ENCODE measurements around the gene SPEM3. TPM values are rescaled to one million over a fixed set of nuclear protein-coding genes. Genes with fewer than 3 reads are reported as not detected.

The SPEM3 gene
- total and polyA plus RNA-seq, 8 donors, result not detected

DNA sequence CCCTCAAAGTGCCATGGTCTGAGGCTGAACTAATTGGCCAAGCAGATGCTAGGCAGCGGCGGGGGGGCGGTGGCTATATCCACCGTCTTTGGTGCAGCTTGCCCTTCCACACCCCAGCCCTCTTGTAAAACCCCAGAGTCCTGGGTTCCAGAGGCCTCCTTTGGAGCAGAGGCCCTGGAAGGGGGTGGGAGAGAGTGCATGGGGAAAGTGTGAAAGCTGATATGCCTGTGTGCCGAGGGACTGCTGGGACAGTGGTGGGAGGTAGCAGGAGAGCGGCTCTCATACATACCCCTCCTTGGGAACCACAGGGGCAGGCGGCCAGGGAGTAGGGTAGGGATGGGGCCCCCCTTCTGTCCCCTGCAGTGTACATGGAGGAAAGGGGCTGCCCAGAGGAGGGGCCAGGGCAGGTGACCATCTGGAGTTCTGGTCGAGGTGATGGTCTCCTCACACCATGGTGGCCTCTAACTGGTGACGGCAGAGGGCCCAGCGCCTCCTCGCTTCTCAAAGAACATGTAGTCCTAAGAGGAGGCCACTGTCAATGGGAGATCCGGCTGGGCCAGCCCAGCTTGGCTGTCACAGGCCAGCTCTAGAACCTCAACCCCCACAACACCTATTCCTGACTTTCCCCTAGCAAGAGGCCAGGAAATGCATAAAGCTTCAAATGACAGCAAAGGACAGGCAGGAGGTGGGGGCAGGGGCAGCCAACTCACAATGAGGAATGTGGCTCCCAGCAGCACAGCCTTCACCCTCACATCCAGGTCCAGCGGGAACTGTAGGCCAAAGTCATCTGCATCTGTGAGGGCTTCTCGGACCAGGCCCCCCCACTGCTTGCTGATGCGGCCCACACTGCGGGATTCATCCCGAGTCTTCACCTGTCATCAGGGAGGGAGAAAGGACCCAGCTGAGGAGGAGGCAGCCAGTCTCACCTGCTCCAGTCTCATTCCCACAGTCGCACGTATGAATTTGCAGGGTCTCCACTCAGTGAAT lies 38.4 kb upstream of the SPEM3 start:
- peaks cover 0 to 53% of the 10 kb centered on the region in 2 donors for H3K36me3 ChIP-seq
- no peak overlapping the region for H3K4me3 ChIP-seq
- peaks cover 0 to 18% of the 10 kb centered on the region in 2 donors for H3K4me1 ChIP-seq
- TF ChIP-seq, protein P1, sequence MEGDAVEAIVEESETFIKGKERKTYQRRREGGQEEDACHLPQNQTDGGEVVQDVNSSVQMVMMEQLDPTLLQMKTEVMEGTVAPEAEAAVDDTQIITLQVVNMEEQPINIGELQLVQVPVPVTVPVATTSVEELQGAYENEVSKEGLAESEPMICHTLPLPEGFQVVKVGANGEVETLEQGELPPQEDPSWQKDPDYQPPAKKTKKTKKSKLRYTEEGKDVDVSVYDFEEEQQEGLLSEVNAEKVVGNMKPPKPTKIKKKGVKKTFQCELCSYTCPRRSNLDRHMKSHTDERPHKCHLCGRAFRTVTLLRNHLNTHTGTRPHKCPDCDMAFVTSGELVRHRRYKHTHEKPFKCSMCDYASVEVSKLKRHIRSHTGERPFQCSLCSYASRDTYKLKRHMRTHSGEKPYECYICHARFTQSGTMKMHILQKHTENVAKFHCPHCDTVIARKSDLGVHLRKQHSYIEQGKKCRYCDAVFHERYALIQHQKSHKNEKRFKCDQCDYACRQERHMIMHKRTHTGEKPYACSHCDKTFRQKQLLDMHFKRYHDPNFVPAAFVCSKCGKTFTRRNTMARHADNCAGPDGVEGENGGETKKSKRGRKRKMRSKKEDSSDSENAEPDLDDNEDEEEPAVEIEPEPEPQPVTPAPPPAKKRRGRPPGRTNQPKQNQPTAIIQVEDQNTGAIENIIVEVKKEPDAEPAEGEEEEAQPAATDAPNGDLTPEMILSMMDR (IDR thresholded peaks at IDR 0.05), result no peak
- no peaks in the 10 kb centered on the region for H3K27me3 ChIP-seq
- no peak for ATAC-seq
- no peak overlapping the region for H3K27ac ChIP-seq
- intact Hi-C loops (cut with DNase I), result no loop called here
- peak in 1 of 4 donors; percentile 58 for DNase-seq
- no peaks in the 10 kb centered on the region for H3K9me3 ChIP-seq

DNA sequence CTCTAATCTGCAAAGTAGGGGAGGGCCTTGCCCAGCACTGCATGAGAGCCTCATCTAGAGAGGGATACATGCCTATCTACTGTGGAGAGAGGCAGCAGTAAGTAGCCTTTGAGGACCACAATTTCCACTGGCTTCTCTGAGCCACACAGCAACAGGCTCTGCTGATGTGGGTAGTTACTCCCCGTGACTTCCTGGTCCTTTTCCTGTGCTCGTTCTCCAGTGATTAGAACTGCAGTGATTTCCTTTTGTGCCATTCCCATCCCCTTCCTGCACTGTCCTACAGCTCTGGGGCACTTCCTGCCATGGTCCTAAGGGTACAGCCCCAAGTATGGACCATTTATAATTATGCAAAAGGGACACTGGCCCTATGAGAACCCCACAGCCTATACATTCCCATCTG lies 37.4 kb upstream of the SPEM3 start:
- no peaks in the 10 kb centered on the region for H3K27me3 ChIP-seq
- no peak overlapping the region for H3K4me3 ChIP-seq
- H3K9me3 ChIP-seq, result no peaks in the 10 kb centered on the region
- peak overlapping the region in 1 of 2 donors; percentile 38 for H3K27ac ChIP-seq
- intact Hi-C loops (cut with DNase I), result no loop called here
- TF ChIP-seq, protein P1 (IDR thresholded peaks at IDR 0.05), result no peak
- peaks cover 0 to 21% of the 10 kb centered on the region in 2 donors for H3K4me1 ChIP-seq
- ATAC-seq, result no peak
- H3K36me3 ChIP-seq, result peaks cover 0 to 53% of the 10 kb centered on the region in 2 donors
- DNase-seq, result no peak

DNA sequence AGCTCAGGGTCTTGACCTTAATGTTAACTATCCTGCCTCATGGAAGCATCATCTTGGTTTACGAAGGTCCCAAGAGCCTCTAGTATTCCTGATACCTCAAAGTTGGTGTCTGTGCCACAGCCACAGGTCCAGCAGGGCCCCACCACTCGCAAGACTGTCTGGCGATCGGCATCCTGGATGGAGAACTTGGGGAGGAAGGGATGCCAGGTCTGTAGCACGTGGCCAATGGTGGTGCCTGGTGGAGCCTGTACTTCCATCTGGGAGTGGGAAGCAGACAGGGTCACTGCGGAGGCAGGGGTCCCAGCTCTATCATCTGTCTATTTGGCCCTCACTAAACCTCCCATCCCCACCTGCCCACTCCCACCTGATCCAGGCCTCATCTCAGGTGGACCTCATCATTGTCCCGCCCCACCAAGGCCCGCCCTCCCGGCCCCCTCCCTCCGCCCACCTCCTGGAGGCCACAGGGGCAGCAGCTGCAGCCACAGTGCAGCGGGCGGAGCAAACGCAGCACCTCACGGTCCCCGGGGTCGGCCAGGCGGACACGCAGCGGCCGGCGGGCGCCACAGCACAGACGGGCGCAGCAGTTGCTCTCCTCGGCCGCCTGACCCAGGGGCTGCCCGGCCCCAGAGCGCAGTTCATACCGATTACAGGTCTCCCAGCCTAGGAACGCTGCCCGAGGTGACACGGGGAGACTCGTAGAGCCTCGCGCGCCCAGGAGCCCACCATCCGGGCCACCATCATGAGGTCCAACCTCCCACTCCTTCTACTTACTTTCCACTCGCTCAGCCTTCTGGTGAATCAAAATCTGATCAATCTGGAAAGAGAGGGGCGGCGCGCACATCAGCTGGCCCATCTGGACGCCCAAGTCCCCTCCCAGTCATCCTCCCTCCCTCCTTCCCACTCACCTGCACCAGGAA lies 35.7 kb upstream of the SPEM3 start:
- peak overlapping the region; percentile 92 to 93 for H3K27ac ChIP-seq

DNA sequence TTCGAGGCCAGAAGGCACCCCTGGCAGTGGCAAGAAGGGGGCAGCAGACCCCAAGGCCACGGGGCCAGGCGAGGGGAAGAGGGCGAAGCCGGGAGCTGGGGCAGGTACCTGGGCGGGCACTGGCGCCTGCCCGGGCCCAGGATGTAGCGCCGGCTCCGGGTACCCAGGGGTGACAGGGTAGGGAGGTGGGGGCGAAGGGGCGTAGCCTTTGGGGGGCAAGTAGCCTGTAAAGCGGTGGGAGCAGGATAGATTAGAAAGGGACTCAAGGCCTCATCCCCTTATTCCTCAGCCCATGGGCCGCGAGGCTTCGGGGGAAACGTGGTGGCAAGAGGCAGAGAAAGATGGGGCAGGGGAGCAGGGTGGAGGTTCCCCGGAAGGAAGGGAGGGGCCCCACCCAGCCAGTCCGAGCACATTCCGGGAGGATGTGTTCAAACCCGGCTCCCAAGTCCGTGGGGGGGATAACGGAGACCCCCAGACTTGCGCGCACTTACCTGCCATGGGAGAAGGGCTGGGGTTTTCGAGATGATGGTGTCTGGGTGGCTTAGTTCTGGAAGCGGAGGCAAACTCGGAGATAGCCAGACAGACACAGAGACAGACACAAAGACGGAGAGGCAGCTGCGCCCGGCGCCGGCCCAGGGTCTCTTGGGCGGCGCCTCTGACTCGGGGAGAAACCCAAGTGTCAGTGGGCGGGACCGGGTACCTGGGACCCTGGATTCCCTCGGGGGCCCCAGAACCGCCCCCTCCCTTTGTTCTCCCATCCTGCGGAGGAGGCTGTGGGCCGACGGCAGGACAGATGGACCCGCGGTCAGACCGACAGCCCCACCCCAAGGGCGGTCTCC lies 34.8 kb upstream of the SPEM3 start:
- H3K4me1 ChIP-seq, result peaks cover 0 to 21% of the 10 kb centered on the region in 2 donors
- H3K9me3 ChIP-seq, result no peaks in the 10 kb centered on the region
- H3K27ac ChIP-seq, result peak overlapping the region; percentile 92 to 93
- H3K36me3 ChIP-seq, result peaks cover 0 to 31% of the 10 kb centered on the region in 2 donors
- TF ChIP-seq, protein P1 (IDR thresholded peaks at IDR 0.05), result no peak
- ATAC-seq, result peak; percentile 29
- intact Hi-C loops (cut with DNase I), result no loop called here
- DNase-seq, result peak in 1 of 4 donors; percentile 81
- no peaks in the 10 kb centered on the region for H3K27me3 ChIP-seq
- peak overlapping the region; percentile 69 to 96 for H3K4me3 ChIP-seq

More for the DNA sequence above, 35.7 kb upstream of the SPEM3 start:
- Histone ChIP-seq H3K4me1 (peaks cover 0 to 21% of the 10 kb centered on the region in 2 donors), H3K4me3 (peak overlapping the region; percentile 69 to 96), H3K9me3 (no peaks in the 10 kb centered on the region), H3K36me3 (peaks cover 0 to 39% of the 10 kb centered on the region in 2 donors), H3K27me3 (no peaks in the 10 kb centered on the region)
- DNase-seq (peak in 1 of 4 donors; percentile 78), ATAC-seq (no peak)
- intact Hi-C loops (cut with DNase I), result no loop called here
- TF ChIP-seq, protein P1 (IDR thresholded peaks at IDR 0.05), result no peak

All from left lung (tissue), 10 donors.